Hepatocyte (in vitro differentiated cells): Measurements from ENCODE around the gene CYFIP1.

Experiments used
- CTCF ChIP-seq: fragments of 200-600 bp; sonication (generic); IDR thresholded peaks from 2 replicates; pipeline ENCODE4 v1.5.1; 2016; ENCODE audit warnings: antibody characterized with exemption, mild to moderate bottlenecking; ENCODE audit not compliant: poor library complexity
- EZH2 ChIP-seq: fragments of 200-600 bp; sonication (generic); IDR thresholded peaks from 2 replicates; pipeline ENCODE4 v1.6.1; 2016; ENCODE audit warnings: antibody characterized with exemption, mild to moderate bottlenecking, borderline replicate concordance
- EZH2phosphoT487 ChIP-seq: fragments of 200-600 bp; sonication (generic); IDR thresholded peaks from one replicate; pipeline ENCODE4 v1.6.1; 2018; ENCODE audit warnings: antibody characterized with exemption, mild to moderate bottlenecking, low read depth, moderate library complexity; ENCODE audit not compliant: unreplicated experiment, severe bottlenecking

DNA sequence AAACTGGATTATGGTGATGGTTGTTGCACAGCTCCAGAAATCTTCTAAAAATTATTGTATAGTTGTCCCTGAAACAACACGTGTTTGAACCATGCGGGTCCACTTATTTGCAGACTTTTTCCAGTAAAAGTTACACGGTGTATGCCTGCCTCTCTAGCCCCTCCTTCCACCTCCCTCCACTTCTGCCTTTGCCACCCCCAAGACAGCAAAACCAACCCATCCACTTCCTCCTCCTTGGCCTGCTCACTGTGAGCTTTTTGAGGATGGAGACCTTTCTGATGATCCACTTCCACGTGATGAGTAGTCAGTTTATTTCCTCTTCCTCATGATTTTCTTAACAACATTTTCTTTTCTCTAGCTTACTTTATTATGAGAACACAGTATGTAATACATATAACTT, 5.4 kb downstream of the CYFIP1 start:
- TF ChIP-seq CTCF (no peak), EZH2 (no peak), EZH2phosphoT487 (no peak)
